Thymus (tissue), 11 donors: Measurements from ENCODE around the gene PRKCB. TPM values are rescaled to one million over a fixed set of nuclear protein-coding genes. Genes with fewer than 3 reads are reported as not detected.
"Not testable (repeated sequence)": the region's sequence is repeated elsewhere in the genome, so short reads cannot be mapped to it uniquely, and the experiment has no call there.

ENCODE experiments used
- DNase-seq, 9 donors: peaks; one replicate each; pipeline ENCODE4 v3.0.0-alpha.2; 2013; ENCODE audit warnings: low spot score in 9 of 9, low read depth in 6 of 9, missing footprints in 1 of 9
- H3K27ac ChIP-seq, 2 donors: one replicate each; pipeline ENCODE4 v1.5.1; 2013; ENCODE audit warnings: control low read depth in 1 of 2, low read depth in 1 of 2, low read length in 1 of 2, mild to moderate bottlenecking in 1 of 2, moderate library complexity in 1 of 2
- H3K27me3 ChIP-seq, 2 donors: one replicate each; pipeline ENCODE4 v1.5.1; 2013; ENCODE audit warnings: low read length in 1 of 2; ENCODE audit not compliant: control insufficient read depth in 2 of 2, insufficient read depth in 1 of 2
- H3K36me3 ChIP-seq, 2 donors: one replicate each; pipeline ENCODE4 v1.5.1; 2013; ENCODE audit warnings: low read length in 1 of 2, mild to moderate bottlenecking in 1 of 2, moderate library complexity in 1 of 2; ENCODE audit not compliant: control insufficient read depth in 2 of 2, insufficient read depth in 2 of 2
- H3K4me1 ChIP-seq, 2 donors: one replicate each; pipeline ENCODE4 v1.5.1; 2013; ENCODE audit warnings: low read length in 2 of 2; ENCODE audit not compliant: control insufficient read depth in 2 of 2, insufficient read depth in 2 of 2
- H3K4me3 ChIP-seq, 2 donors: one replicate each; pipeline ENCODE4 v1.5.1; 2013; ENCODE audit warnings: low read length in 2 of 2, control low read depth in 1 of 2, mild to moderate bottlenecking in 1 of 2
- H3K9me3 ChIP-seq, 2 donors: one replicate each; pipeline ENCODE4 v1.5.1; 2013; ENCODE audit warnings: low read length in 1 of 2, mild to moderate bottlenecking in 1 of 2; ENCODE audit not compliant: control insufficient read depth in 2 of 2, insufficient read depth in 1 of 2
- WGBS: extraction: QIAGEN DNeasy Blood & Tissue Kit; methylation state at CpG from one replicate; pipeline ENCODE4 v1.1.7; 2013; 5-methylcytosine and 5-hydroxymethylcytosine counted together
- polyA plus RNA-seq: library from polyadenylated mRNA; stranded (reverse); fragments of 200-250 nt; gene quantifications from one replicate; pipeline ENCODE4 v1.2.3, GENCODE V29; 2013
- total RNA-seq: library from RNA; stranded (reverse); fragments of 120-200 nt; gene quantifications from one replicate; pipeline ENCODE4 v1.2.4, GENCODE V29; 2013
- donor health status: healthy.

The PRKCB gene
- total and polyA plus RNA-seq, 2 donors = 21.9 to 57.4 TPM

DNA sequence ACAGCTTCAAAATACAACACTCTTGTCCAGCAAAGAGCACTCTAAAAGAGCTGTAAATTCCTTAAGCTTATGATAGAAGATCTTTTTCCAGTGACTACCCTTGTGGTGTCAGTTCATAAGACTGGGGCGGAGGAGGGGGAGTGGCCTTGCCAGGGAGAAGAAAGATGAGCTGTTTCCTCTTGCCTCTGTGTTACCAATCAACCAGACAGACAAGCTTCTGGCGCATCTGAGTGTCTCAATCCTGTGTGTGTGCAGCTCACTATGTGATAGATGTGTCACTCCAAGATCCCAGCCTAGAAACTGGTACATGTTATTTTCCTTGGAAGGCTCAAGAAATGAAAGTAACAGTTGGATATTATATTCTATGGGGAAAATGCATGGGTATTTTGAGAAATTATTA is 253.0 kb downstream of the PRKCB start:
- Histone ChIP-seq H3K27ac (no peak overlapping the region), H3K36me3 (peaks cover 3 to 13% of the 10 kb centered on the region in 2 donors), H3K9me3 (no peaks in the 10 kb centered on the region), H3K4me1 (no peaks in the 10 kb centered on the region), H3K27me3 (no peaks in the 10 kb centered on the region), H3K4me3 (no peak overlapping the region)
- peak in 1 of 9 donors; percentile 12 for DNase-seq
- 88% methylated on average over 2 of the region's 2 CpGs for WGBS

DNA sequence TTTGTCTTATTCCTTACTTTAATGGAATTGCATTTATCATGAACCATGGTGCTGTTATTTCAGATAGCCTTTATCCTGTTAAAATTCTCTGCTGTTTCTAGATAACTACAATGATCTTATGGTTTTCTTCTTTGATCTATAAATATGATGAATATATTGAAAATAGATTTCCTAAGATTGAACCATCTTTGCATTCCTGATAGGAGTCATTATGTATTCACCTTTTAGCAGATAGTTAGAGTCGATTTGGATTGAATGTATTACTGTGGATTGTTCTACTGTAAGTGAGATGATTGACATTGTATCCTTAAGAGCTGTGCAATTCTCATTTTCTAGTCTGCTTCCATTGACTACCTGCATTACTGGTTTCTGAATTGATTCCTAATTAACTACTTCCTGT is 255.3 kb downstream of the PRKCB start:
- H3K4me1 ChIP-seq = no peaks in the 10 kb centered on the region
- DNase-seq = no peak
- no peak overlapping the region for H3K27ac ChIP-seq
- peaks cover 16 to 21% of the 10 kb centered on the region in 2 donors for H3K36me3 ChIP-seq
- no peaks in the 10 kb centered on the region for H3K9me3 ChIP-seq
- H3K4me3 ChIP-seq = no peak overlapping the region
- no peaks in the 10 kb centered on the region for H3K27me3 ChIP-seq
- 97% methylated on average over 1 of the region's 1 CpG for WGBS

DNA sequence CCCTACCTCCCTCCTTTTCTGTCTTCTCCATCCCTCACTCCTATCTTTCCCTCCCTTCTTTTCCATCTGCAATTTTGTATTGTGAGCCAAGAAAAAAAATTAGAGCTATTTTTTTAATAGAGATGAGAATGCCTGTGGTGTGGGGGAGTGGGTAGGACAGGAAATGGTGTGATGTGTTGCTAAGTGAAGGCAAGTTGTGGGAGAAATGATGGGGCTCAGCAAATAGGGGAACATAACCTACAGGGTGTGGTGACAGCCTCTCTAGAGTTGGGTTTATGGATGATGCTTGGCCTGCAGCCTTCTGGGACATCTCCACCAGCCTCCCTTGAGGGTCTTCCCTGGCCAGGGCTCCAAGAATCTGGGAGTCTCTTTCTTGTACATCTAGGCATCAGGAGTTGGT is 257.3 kb downstream of the PRKCB start:
- no peaks in the 10 kb centered on the region for H3K27me3 ChIP-seq
- no peak for DNase-seq
- no peak overlapping the region for H3K4me3 ChIP-seq
- no peaks in the 10 kb centered on the region for H3K9me3 ChIP-seq
- peaks cover 22 to 30% of the 10 kb centered on the region in 2 donors for H3K36me3 ChIP-seq
- no peak overlapping the region for H3K27ac ChIP-seq
- H3K4me1 ChIP-seq = no peaks in the 10 kb centered on the region

DNA sequence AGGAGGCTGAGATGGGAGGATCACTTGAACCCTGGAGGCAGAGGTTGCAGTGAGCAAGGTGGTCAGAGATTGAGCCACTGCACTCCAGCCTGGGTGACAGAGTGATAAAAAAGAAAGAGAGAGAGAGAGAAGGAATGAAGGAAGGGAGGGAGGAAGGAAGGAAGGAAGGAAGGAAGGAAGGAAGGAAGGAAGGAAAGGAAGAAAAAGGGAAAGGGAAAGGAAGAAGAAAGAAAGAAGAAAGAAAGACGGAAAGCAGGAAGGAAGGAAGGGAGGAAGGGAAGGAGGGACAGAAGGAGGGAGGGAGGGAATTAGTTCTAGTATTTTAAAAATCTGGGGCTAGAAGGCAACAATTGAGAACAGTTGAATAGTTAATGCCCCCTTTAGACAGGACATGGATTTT is 258.9 kb downstream of the PRKCB start:
- Histone ChIP-seq H3K4me3 (no peak overlapping the region), H3K36me3 (peaks cover 22 to 30% of the 10 kb centered on the region in 2 donors), H3K4me1 (no peaks in the 10 kb centered on the region), H3K9me3 (no peaks in the 10 kb centered on the region), H3K27me3 (no peaks in the 10 kb centered on the region), H3K27ac (no peak overlapping the region)
- 96% methylated on average over 1 of the region's 1 CpG for WGBS
- DNase-seq = no peak

DNA sequence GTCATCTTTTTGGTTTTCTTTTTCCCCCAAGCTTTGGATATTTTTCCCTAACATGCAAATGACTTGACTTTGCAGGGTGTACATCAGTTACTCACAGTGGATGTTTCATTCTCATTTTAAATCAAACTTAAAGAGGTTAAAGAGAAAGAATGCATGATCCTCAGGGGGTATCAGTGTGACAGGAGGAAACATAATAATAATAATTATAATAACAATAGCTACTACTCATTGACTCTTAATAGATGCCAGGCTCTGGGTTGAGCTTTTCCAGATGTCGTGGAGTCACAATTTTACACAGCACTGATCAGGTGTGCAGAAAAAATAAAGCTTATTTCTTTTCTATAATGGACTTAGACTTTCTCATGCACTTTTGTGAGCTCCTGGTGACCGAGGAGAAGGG is 263.1 kb downstream of the PRKCB start:
- no peak for DNase-seq
- Histone ChIP-seq H3K27me3 (no peaks in the 10 kb centered on the region), H3K4me1 (no peaks in the 10 kb centered on the region), H3K4me3 (no peak overlapping the region), H3K9me3 (no peaks in the 10 kb centered on the region), H3K36me3 (peaks cover 22 to 25% of the 10 kb centered on the region in 2 donors), H3K27ac (no peak overlapping the region)
- WGBS = 96% methylated on average over 2 of the region's 2 CpGs

DNA sequence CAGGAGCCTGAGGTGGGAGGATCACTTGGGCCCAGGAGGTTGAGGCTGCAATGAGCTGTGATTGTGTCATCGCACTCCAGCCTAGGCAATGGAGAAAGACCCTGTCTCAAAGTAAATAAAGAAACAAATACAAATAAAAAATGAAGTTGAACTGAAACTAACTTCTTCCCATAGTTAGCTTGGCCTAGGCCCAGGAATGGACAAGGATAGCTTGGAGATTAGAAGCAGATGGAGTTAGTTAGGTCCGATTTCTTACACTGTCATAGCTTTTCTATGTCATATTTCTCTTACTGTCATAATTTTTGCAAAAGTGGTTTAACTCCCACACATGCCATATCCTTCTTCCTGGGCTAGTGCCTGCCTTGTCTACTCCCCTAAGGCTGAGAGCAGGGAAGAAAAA is 265.6 kb downstream of the PRKCB start:
- peaks cover 8 to 19% of the 10 kb centered on the region in 2 donors for H3K36me3 ChIP-seq
- no peak for DNase-seq
- H3K4me1 ChIP-seq = no peaks in the 10 kb centered on the region
- no peak overlapping the region for H3K4me3 ChIP-seq
- H3K27ac ChIP-seq = no peak overlapping the region
- WGBS = 94% methylated on average over 2 of the region's 2 CpGs
- no peaks in the 10 kb centered on the region for H3K9me3 ChIP-seq
- no peaks in the 10 kb centered on the region for H3K27me3 ChIP-seq

DNA sequence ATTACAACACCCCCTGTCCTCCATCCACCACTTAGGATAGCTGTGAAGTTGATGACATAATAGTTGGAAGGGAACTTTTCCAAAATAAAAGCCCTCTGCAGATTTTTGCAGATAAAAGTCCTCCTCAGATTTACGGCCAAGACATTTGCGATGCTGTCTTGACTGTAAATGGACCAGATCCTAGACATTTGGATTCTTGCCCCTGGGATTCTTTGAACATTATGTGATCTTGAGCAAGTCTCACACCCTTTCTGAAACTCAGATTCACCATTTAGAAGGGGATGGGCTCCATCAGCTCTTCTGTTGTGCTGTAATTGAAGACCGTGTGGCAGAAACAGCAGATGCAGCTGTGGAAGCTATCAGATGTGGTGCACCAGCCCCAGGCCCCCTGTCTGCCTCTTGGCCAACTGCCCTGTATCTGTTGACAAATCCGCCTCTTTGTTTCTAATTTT is 266.5 kb downstream of the PRKCB start:
- peak in 2 of 9 donors; percentile 2 to 24 for DNase-seq
- WGBS = 80% methylated on average over 4 of the region's 4 CpGs
- no peaks in the 10 kb centered on the region for H3K27me3 ChIP-seq
- H3K36me3 ChIP-seq = peaks cover 6 to 14% of the 10 kb centered on the region in 2 donors
- H3K4me1 ChIP-seq = no peaks in the 10 kb centered on the region
- H3K27ac ChIP-seq = peak overlapping the region in 1 of 2 donors; percentile 11
- H3K9me3 ChIP-seq = no peaks in the 10 kb centered on the region
- H3K4me3 ChIP-seq = no peak overlapping the region

DNA sequence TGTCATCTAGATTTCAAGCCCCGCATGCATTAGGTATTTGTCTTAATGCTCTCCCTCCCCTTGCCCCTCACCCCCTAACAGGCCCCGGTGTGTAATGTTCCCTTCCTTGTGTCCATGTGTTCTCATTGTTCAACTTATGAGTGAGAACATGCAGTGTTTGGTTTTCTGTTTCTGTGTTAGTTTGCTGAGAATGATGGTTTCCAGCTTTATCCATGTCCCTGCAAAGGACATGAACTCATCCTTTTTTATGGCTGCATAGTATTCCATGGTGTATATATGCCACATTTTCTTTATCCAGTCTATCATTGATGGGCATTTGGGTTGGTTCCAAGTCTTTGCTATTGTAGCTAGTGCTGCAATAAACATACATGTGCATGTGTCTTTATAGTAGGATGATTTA is 269.7 kb downstream of the PRKCB start:
- not testable (repeated sequence) for H3K27me3 ChIP-seq, H3K4me3 ChIP-seq, H3K27ac ChIP-seq, H3K36me3 ChIP-seq, H3K4me1 ChIP-seq, H3K9me3 ChIP-seq, DNase-seq
- 99% methylated on average over 2 of the region's 2 CpGs for WGBS

DNA sequence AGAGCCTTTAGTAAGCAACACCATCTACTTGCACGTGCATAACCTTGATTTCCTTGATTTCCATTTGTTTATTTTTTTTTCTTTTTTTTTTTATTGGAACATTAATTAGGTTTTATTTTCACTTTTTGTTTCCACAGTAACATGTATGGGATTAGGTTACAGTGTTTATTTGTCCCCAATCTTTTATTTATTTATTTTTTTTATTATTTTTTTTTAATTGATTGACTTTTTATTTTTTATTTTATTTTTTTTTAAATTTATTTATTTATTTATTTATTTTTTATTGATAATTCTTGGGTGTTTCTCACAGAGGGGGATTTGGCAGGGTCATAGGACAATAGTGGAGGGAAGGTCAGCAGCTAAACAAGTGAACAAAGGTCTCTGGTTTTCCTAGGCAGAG is 272.3 kb downstream of the PRKCB start:
- not testable (repeated sequence) for DNase-seq, H3K36me3 ChIP-seq, H3K27ac ChIP-seq, H3K9me3 ChIP-seq, H3K4me1 ChIP-seq, H3K27me3 ChIP-seq, H3K4me3 ChIP-seq
- 97% methylated on average over 1 of the region's 1 CpG for WGBS
